Fibroblast of lung (primary cell): ENCODE measurements around the gene RNF227.

Experiments used
- EZH2 ChIP-seq: IDR thresholded peaks from 2 replicates; pipeline ENCODE4 v1.5.1; 2012; ENCODE audit warnings: low read length, control low read depth, mild to moderate bottlenecking; ENCODE audit errors: missing control alignments
- TF ChIP-seq, protein P1 (sequence below), 2 donors: IDR thresholded peaks in 1 of 2; conservative IDR thresholded peaks in 1 of 2; 1 replicate in 1 of 2; 2 replicates in 1 of 2; pipeline ENCODE4 v1.5.1; 2011 to 2012; ENCODE audit warnings: low read length in 2 of 2, control low read depth in 1 of 2, inconsistent platforms in 1 of 2, low read depth in 1 of 2, mild to moderate bottlenecking in 1 of 2

DNA sequence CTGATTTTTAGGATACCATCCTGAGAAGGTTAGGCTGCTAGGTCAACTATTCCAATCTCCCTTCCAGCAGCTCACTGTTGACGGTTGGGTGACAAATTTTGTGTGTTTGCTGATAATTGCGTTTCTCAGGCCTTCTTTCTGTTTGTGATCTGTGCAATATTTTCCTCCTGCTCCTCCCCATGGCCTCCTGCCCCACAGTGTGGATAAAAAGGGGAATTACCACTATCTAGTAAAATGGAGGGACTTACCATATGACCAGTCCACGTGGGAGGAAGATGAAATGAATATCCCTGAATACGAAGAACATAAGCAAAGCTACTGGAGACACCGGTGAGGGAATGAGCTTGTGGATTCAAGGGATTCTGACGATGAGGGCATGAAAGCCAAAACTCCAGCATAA is 18.3 kb downstream of the RNF227 start:
- no peak for TF ChIP-seq EZH2
- TF ChIP-seq, protein P1, sequence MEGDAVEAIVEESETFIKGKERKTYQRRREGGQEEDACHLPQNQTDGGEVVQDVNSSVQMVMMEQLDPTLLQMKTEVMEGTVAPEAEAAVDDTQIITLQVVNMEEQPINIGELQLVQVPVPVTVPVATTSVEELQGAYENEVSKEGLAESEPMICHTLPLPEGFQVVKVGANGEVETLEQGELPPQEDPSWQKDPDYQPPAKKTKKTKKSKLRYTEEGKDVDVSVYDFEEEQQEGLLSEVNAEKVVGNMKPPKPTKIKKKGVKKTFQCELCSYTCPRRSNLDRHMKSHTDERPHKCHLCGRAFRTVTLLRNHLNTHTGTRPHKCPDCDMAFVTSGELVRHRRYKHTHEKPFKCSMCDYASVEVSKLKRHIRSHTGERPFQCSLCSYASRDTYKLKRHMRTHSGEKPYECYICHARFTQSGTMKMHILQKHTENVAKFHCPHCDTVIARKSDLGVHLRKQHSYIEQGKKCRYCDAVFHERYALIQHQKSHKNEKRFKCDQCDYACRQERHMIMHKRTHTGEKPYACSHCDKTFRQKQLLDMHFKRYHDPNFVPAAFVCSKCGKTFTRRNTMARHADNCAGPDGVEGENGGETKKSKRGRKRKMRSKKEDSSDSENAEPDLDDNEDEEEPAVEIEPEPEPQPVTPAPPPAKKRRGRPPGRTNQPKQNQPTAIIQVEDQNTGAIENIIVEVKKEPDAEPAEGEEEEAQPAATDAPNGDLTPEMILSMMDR (conservative IDR thresholded peaks at IDR 0.05 in 1 of 2, IDR thresholded peaks at IDR 0.05 in 1 of 2; ENCODE audit: low read depth in 1 of 2, low read length in 2 of 2): peak; percentile 62 to 64
